ENCODE data around the gene GYS1.

The GYS1 gene

DNA sequence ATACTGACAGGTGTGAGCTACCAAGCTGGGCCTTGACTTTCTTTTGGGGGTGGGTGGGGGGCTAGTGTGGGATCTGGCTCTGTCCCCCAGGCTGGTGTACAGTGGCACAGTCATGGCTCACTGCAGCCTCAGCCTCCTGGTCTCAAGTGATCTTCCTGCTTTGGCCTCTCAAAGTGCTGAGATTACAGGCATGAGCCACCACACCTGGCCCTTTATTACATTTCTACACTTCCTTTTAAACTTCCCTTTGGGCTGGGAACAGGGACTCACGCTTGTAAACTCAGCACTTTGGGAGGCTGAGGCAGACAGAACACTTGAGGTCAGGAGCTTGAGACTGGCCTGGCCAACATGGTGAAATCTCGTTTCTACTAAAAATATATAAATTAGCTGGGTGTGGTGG is 16.0 kb downstream of the GYS1 start:
- no peak overlapping the region for H3K4me3 ChIP-seq (ENCODE audit: control insufficient read depth, low read depth, low read length)
- TF ChIP-seq, protein P1, sequence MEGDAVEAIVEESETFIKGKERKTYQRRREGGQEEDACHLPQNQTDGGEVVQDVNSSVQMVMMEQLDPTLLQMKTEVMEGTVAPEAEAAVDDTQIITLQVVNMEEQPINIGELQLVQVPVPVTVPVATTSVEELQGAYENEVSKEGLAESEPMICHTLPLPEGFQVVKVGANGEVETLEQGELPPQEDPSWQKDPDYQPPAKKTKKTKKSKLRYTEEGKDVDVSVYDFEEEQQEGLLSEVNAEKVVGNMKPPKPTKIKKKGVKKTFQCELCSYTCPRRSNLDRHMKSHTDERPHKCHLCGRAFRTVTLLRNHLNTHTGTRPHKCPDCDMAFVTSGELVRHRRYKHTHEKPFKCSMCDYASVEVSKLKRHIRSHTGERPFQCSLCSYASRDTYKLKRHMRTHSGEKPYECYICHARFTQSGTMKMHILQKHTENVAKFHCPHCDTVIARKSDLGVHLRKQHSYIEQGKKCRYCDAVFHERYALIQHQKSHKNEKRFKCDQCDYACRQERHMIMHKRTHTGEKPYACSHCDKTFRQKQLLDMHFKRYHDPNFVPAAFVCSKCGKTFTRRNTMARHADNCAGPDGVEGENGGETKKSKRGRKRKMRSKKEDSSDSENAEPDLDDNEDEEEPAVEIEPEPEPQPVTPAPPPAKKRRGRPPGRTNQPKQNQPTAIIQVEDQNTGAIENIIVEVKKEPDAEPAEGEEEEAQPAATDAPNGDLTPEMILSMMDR (conservative IDR thresholded peaks at IDR 0.05; ENCODE audit: control insufficient read depth, insufficient read depth, low read depth, low read length): no peak

GRCh38 chr19:48975947-48976847 is 16.9 kb downstream of the GYS1 start:
- peak; percentile 28 for DNase-seq (ENCODE audit: low read depth)
- no peak overlapping the region for H3K4me3 ChIP-seq (ENCODE audit: control insufficient read depth, low read depth, low read length)

More for the DNA sequence above, 16.0 kb downstream of the GYS1 start:
- no peak for DNase-seq (ENCODE audit: low read depth)

GRCh38 chr19:48970923-48971395 is 22.1 kb downstream of the GYS1 start:
- H3K4me3 ChIP-seq (ENCODE audit: control insufficient read depth, low read depth, low read length): no peak overlapping the region
- TF ChIP-seq, protein P1 (conservative IDR thresholded peaks at IDR 0.05; ENCODE audit: control insufficient read depth, insufficient read depth, low read depth, low read length): peak; percentile 92
- peak; percentile 77 for DNase-seq (ENCODE audit: low read depth)

More at GRCh38 chr19:48975947-48976847, 16.9 kb downstream of the GYS1 start:
- TF ChIP-seq, protein P1 (conservative IDR thresholded peaks at IDR 0.05; ENCODE audit: control insufficient read depth, insufficient read depth, low read depth, low read length): no peak

DNA sequence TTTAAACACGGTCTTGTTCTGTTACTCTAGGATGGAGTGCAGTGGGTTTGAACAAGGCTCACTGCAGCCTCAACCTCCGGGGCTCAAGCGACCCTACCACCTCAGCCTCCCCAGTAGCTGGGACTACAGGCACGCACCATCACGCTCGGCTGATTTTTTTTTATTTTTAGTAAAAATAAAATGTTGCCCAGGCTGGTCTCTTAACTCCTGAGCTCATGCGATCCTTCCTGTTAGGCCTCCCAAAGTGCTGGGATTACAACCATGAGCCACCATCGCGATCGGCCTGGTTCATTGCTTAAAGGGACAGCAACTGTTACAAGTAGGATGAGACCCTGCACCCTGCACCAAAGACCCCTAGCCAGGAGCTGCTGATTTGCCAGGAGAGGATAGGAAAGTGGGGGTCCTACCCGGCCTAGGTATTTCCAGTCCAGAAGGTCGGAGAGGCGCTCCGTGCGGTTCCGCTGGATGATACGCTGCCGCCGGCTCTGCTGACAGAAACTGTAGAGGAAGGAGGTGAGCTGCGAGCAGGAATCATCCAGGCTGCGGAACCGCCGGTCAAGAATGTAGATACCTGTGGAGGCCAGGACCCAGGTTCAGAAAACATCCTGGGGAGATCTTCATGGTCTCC is 22.9 kb downstream of the GYS1 start:
- TF ChIP-seq, protein P1 (conservative IDR thresholded peaks at IDR 0.05; ENCODE audit: control insufficient read depth, insufficient read depth, low read depth, low read length): no peak
- H3K4me3 ChIP-seq (ENCODE audit: control insufficient read depth, low read depth, low read length): no peak overlapping the region
- DNase-seq (ENCODE audit: low read depth): no peak

- peak; percentile 51 for DNase-seq (ENCODE audit: low read depth)
- H3K4me3 ChIP-seq (ENCODE audit: control insufficient read depth, low read depth, low read length): no peak overlapping the region
- TF ChIP-seq, protein P1 (conservative IDR thresholded peaks at IDR 0.05; ENCODE audit: control insufficient read depth, insufficient read depth, low read depth, low read length): no peak
These were observed 23.6 kb downstream of the GYS1 start for GRCh38 chr19:48969276-48970138.

DNA sequence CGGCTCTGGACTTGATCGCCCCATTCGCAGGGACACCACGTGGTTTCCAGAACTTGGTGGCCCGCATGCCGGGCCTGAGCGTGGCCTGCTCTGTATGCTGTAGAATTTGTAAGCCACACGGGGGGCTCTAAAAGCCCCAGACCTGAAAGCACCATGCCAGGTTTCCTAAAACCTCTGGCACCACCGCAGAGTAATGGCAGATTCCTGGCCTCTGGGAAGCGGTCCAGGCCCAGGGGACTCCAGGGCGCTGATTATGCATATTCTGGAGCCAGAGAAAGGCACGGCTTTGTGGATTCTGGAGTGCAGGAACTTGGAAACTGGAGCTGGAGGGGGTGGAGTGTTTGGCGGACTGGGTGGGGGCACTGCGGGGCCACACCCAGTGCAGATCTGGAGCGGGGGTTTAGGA is 24.3 kb downstream of the GYS1 start:
- DNase-seq (ENCODE audit: low read depth): no peak
- TF ChIP-seq, protein P1 (conservative IDR thresholded peaks at IDR 0.05; ENCODE audit: control insufficient read depth, insufficient read depth, low read depth, low read length): no peak
- no peak overlapping the region for H3K4me3 ChIP-seq (ENCODE audit: control insufficient read depth, low read depth, low read length)

All from fibroblast of mammary gland (primary cell).